ENCODE measurements around the gene SNAPC2. TPM values are rescaled to one million over a fixed set of nuclear protein-coding genes. Genes with fewer than 3 reads are reported as not detected.

Gene SNAPC2
- total and polyA plus RNA-seq, 2 of the 13 experiments (the other 11 are each of a cell fraction or from before 2014, with no cell fraction given) = 10.2 to 12.7 TPM

- H2AFZ ChIP-seq (ENCODE audit: low read length) = no peak overlapping the region
- H3K9ac ChIP-seq (ENCODE audit: insufficient read depth, low read depth, low read length) = peak overlapping the region; percentile 82
- ATAC-seq = peak; percentile 61
- peak overlapping the region; percentile 56 to 76 (median 65) for H3K4me3 ChIP-seq (replicated peaks in 1 of 3; ENCODE audit: insufficient read depth in 1 of 3, low read depth in 2 of 3, low read length in 3 of 3)
- no peaks in the 10 kb centered on the region for H4K20me1 ChIP-seq (ENCODE audit: insufficient read depth, low read length)
- WGBS (ENCODE audit: low lambda C conversion rate) = 30% methylated on average over 16 of the region's 18 CpGs
- H3K27me3 ChIP-seq (ENCODE audit: control insufficient read depth in 1 of 2, insufficient read depth in 2 of 2, low read length in 2 of 2) = peaks cover 0 to 3% of the 10 kb centered on the region in 2 experiments; a peak in 1 of 5 replicates
- FAIRE-seq = no peak
- no peaks in the 10 kb centered on the region for H3K9me3 ChIP-seq (ENCODE audit: low read length)
- BruUV-seq (replicated peaks) = TSS peak; percentile 95
- H3K36me3 ChIP-seq (replicated peaks in 1 of 2; ENCODE audit: control insufficient read depth in 1 of 2, insufficient read depth in 2 of 2, low read length in 2 of 2) = peaks cover 7 to 20% of the 10 kb centered on the region in 2 experiments; a peak in 4 of 5 replicates
- H3K79me2 ChIP-seq (ENCODE audit: insufficient read depth, low read length) = peaks cover 32% of the 10 kb centered on the region
- ChIA-PET POLR2A (interaction anchor here (0.9 to 2.8 kb wide), 34 partner anchors 8 to 480 kb away, joined by 3 to 85 read pairs (median 6); partner anchors contain the start of genes ELAVL1, MAP2K7 and SNAPC2), CTCF (ENCODE audit: low intra/inter-chr PET ratio, low total read pairs) (interaction anchor here (0.7 to 1.8 kb wide), 3 partner anchors 58 to 396 kb away, joined by 3 to 7 read pairs (median 3); no protein-coding TSS in a partner anchor)
- peak; percentile 86 for DNase-seq (ENCODE audit: low spot score)
- H3K4me2 ChIP-seq (ENCODE audit: low read depth, low read length) = peak overlapping the region; percentile 99
- H3K4me1 ChIP-seq (ENCODE audit: insufficient read depth, low read length) = peaks cover 38% of the 10 kb centered on the region
- intact Hi-C loops (cut with micrococcal nuclease; ENCODE audit: unreplicated experiment) = loop anchor here (2.0 kb wide), 1 partner anchor 59 kb away; no protein-coding TSS in a partner anchor
- in situ Hi-C loops (cut with HindIII; ENCODE audit: extremely low pct_ligation_motif_present, low pct_unique_long_range_greater_than_20kb) = no loop called here
- H3K27ac ChIP-seq (ENCODE audit: extremely low read length, insufficient read depth, low read length) = peak overlapping the region; percentile 77
- no peak for TF ChIP-seq SOX6 (IDR thresholded peaks at IDR 0.05)
- peak; percentile 5; the same call in 1 of the 2 replicates for TF ChIP-seq SOX6 (CRISPR knock-in tag; IDR thresholded peaks at IDR 0.05)
- TF ChIP-seq GATAD2A (CRISPR knock-in tag; IDR thresholded peaks at IDR 0.05) = peak; percentile 51; the same call in 1 of the 2 replicates
- TF ChIP-seq ZNF770 (CRISPR knock-in tag; IDR thresholded peaks at IDR 0.05) = peak; percentile 89
- 0 out of 2 replicates have a peak, but pooled peaks have one; percentile 2 for TF ChIP-seq ZNF263 (CRISPR knock-in tag; IDR thresholded peaks at IDR 0.05)
- TF ChIP-seq KDM1A (CRISPR knock-in tag; IDR thresholded peaks at IDR 0.05) = no peak
- TF ChIP-seq ZNF891 (CRISPR knock-in tag; IDR thresholded peaks at IDR 0.05) = no peak
- TF ChIP-seq FOXO4 (CRISPR knock-in tag; conservative IDR thresholded peaks at IDR 0.05) = 0 out of 2 replicates have a peak, but pooled peaks have one; percentile 57
- peak in 1 of 2 experiments; percentile 43; a peak in 1 of 4 replicates for TF ChIP-seq HMGXB4 (CRISPR knock-in tag; IDR thresholded peaks at IDR 0.05; ENCODE audit: borderline replicate concordance in 1 of 2, low read depth in 1 of 2)
- TF ChIP-seq NR0B2 (CRISPR knock-in tag; IDR thresholded peaks at IDR 0.05) = no peak
- TF ChIP-seq RNF219 (CRISPR knock-in tag; IDR thresholded peaks at IDR 0.05) = 0 out of 2 replicates have a peak, but pooled peaks have one; percentile 25
- no peak for TF ChIP-seq ZNF530 (CRISPR knock-in tag; IDR thresholded peaks at IDR 0.05; ENCODE audit: low read depth)
- peak; percentile 72 for TF ChIP-seq SMC3 (IDR thresholded peaks at IDR 0.05; ENCODE audit: low read length)
- TF ChIP-seq ZNF816 (CRISPR knock-in tag; IDR thresholded peaks at IDR 0.05; ENCODE audit: borderline replicate concordance) = 0 out of 2 replicates have a peak, but pooled peaks have one; percentile 10
- no peak for TF ChIP-seq SMAD3 (CRISPR knock-in tag; IDR thresholded peaks at IDR 0.05)
- TF ChIP-seq STAG1 (CRISPR knock-in tag; IDR thresholded peaks at IDR 0.05) = peak; percentile 70
Observed at GRCh38 chr19:7944177-7944761, 24.1 kb downstream of the SNAPC2 start.
